GM12892 (cell line): ENCODE results near the gene SOX21.

Experiments used
- POLR2A ChIP-seq: IDR thresholded peaks from 2 replicates; pipeline ENCODE4 v1.6.1; 2011; ENCODE audit warnings: low read depth, low read length, control low read depth
- POLR2AphosphoS5 ChIP-seq: IDR thresholded peaks from 2 replicates; pipeline ENCODE4 v1.6.1; 2011; ENCODE audit warnings: low read depth, low read length, control low read depth
- TAF1 ChIP-seq: IDR thresholded peaks from 2 replicates; pipeline ENCODE4 v1.6.1; 2011; ENCODE audit warnings: low read depth, mild to moderate bottlenecking, control low read depth, low read length, borderline replicate concordance

DNA sequence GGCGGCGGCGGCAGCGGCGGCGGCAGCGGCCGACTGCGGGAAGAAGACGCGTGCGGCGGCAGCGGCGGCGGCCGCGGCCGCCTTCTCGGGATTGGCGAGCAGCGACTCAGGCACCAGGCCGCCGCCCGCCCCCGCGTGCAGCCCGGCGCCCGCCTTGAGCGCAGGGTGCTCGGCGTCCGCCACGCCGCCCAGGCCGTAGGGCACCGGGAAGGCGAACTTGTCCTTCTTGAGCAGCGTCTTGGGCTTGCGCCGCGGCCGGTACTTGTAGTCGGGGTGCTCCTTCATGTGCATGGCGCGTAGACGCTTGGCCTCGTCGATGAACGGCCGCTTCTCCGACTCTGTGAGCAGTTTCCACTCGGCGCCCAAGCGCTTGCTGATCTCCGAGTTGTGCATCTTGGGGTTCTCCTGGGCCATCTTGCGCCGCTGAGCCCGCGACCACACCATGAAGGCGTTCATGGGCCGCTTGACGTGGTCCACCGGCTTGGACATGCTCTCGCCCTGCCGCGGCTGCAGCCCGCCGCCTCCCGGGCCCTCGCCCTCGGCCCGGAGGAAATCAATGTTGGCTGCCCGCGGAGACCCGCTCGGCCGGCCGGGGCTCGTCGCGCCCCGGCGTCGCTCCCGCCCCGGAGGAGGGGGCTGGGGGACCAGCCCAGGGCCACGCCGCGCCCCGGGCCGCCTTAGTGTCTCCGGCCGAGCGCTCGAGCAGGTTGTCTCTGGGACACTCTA is 621 bp downstream of the SOX21 start:
- TF ChIP-seq POLR2A (no peak), POLR2AphosphoS5 (no peak), TAF1 (no peak)
